HCT116 (cell line): ENCODE results near the gene SLC6A17.

Source experiments
- CTCF ChIP-seq, 3 experiments: fragments of 200-600 bp in 1 of 3; sonication (generic) in 1 of 3; IDR thresholded peaks in 2 of 3; conservative IDR thresholded peaks in 1 of 3; 2 replicates each; pipeline ENCODE4 v1.5.1; 2012 to 2017; ENCODE audit warnings: low read depth in 2 of 3, low read length in 2 of 3, antibody characterized with exemption in 1 of 3, borderline replicate concordance in 1 of 3, control low read depth in 1 of 3, mild to moderate bottlenecking in 1 of 3, mixed read lengths in 1 of 3, mixed run types in 1 of 3, moderate library complexity in 1 of 3; ENCODE audit not compliant: insufficient read depth in 1 of 3
- JUND ChIP-seq: IDR thresholded peaks from 2 replicates; pipeline ENCODE4 v1.6.1; 2012
- POLR2AphosphoS5 ChIP-seq: IDR thresholded peaks from 2 replicates; pipeline ENCODE4 v1.6.1; 2011; ENCODE audit warnings: mild to moderate bottlenecking, low read depth, low read length, moderate library complexity
- TCF7L2 ChIP-seq: IDR thresholded peaks from 2 replicates; pipeline ENCODE4 v1.7.0; 2011; ENCODE audit warnings: borderline replicate concordance, inconsistent platforms; ENCODE audit not compliant: insufficient read depth, insufficient read length; ENCODE audit errors: extremely low read depth
- ZNF274 ChIP-seq: fragments of 200-500 bp; sonication (Bioruptor generic); IDR thresholded peaks from 2 replicates; pipeline ENCODE4 v1.6.1; 2014; ENCODE audit warnings: mild to moderate bottlenecking, low read depth, low read length, inconsistent platforms

- TF ChIP-seq CTCF (IDR thresholded peaks at IDR 0.05 in 2 of 3, conservative IDR thresholded peaks at IDR 0.05 in 1 of 3; ENCODE audit: borderline replicate concordance in 1 of 3, insufficient read depth in 1 of 3, low read depth in 2 of 3, low read length in 2 of 3) (no peak), TCF7L2 (no peak), POLR2AphosphoS5 (no peak), ZNF274 (no peak), JUND (no peak)
Observed at GRCh38 chr1:110221119-110221518, 70.8 kb downstream of the SLC6A17 start.
